KOPT-K1 (cell line): ENCODE measurements around the gene ASAP2.

Experiments
- H3K27ac ChIP-seq: fragments of 200-600 bp; sonication (generic); 2 replicates; pipeline ENCODE4 v1.5.1; 2016; ENCODE audit warnings: antibody characterized with exemption, mild to moderate bottlenecking, low read depth, low read length; ENCODE audit not compliant: poor library complexity, severe bottlenecking
- H3K36me3 ChIP-seq: fragments of 200-600 bp; sonication (generic); 2 replicates; pipeline ENCODE4 v1.5.1; 2017; ENCODE audit warnings: antibody characterized with exemption, mild to moderate bottlenecking, low read length, moderate library complexity; ENCODE audit not compliant: insufficient read depth
- H3K9me3 ChIP-seq: fragments of 200-600 bp; sonication (generic); 2 replicates; pipeline ENCODE4 v1.5.1; 2017; ENCODE audit warnings: antibody characterized with exemption, low read length, mild to moderate bottlenecking; ENCODE audit not compliant: insufficient read depth, poor library complexity, severe bottlenecking

The ASAP2 gene

GRCh38 chr2:9451231-9451630 lies 244.6 kb downstream of the ASAP2 start:
- Histone ChIP-seq H3K27ac (no peak overlapping the region), H3K9me3 (no peaks in the 10 kb centered on the region), H3K36me3 (peaks cover 80% of the 10 kb centered on the region)
